GM23248 (cell line): Measurements from ENCODE around the gene PTPN6.

ENCODE experiments used
- EZH2 ChIP-seq: fragments of 200-600 bp; sonication (generic); IDR thresholded peaks from 2 replicates; pipeline ENCODE4 v1.6.1; 2018; ENCODE audit warnings: antibody characterized with exemption, mild to moderate bottlenecking; ENCODE audit not compliant: insufficient read depth, poor library complexity, severe bottlenecking
- EZH2phosphoT487 ChIP-seq: fragments of 200-600 bp; sonication (generic); IDR thresholded peaks from 2 replicates; pipeline ENCODE4 v1.6.1; 2018; ENCODE audit warnings: antibody characterized with exemption, moderate library complexity, mild to moderate bottlenecking, low read depth; ENCODE audit not compliant: insufficient read depth

GRCh38 chr12:6965026-6965661 is 14.0 kb downstream of the PTPN6 start:
- no peak for TF ChIP-seq EZH2
- TF ChIP-seq EZH2phosphoT487, result no peak
